SK-N-SH (cell line): ENCODE results near the gene MEF2A. TPM values are rescaled to one million over a fixed set of nuclear protein-coding genes. Genes with fewer than 3 reads are reported as not detected.

Source experiments
- CTCF ChIA-PET: fragments of 300-600, 350-600 bp; formaldehyde crosslinking; extraction: SDS; loops from one replicate; lab custom pipeline; 2021; lab: Yijun Ruan, JAX
- POLR2A ChIA-PET: fragments of 350-600 bp; sonication (Branson Sonifier 250); formaldehyde crosslinking; extraction: SDS; loops from one replicate; lab custom pipeline; 2020; ENCODE audit warnings: antibody characterized with exemption, inconsistent platforms; lab: Yijun Ruan, JAX
- DNase-seq: peaks from one replicate; pipeline ENCODE4 v3.0.0; 2012
- H2AFZ ChIP-seq: fragments of 200-600 bp; sonication (generic); 2 replicates; pipeline ENCODE4 v1.8.1; 2016; ENCODE audit warnings: antibody characterized with exemption, mild to moderate bottlenecking, low read depth
- H3F3A ChIP-seq: fragments of 200-600 bp; sonication (generic); replicated peaks from 2 replicates; pipeline ENCODE3; 2016; ENCODE audit warnings: antibody characterized with exemption, mild to moderate bottlenecking; ENCODE audit not compliant: insufficient read depth
- H3K27ac ChIP-seq, 2 experiments: fragments of 200-500 bp in 1 of 2; fragments of 200-600 bp in 1 of 2; sonication (Bioruptor generic) in 1 of 2; sonication (generic), shearing (Covaris generic) in 1 of 2; 2 replicates each; pipeline versions ENCODE4 v1.5.1 to v1.6.1; 2014 to 2016; ENCODE audit warnings: low read depth in 2 of 2, inconsistent platforms in 1 of 2, low read length in 1 of 2, mild to moderate bottlenecking in 1 of 2, mixed read lengths in 1 of 2
- H3K27me3 ChIP-seq: fragments of 200-600 bp; sonication (generic), shearing (Covaris generic); 2 replicates; pipeline ENCODE4 v1.6.1; 2016; ENCODE audit warnings: mixed run types; ENCODE audit not compliant: insufficient read depth
- H3K36me3 ChIP-seq, 2 experiments: fragments of 200-500 bp in 1 of 2; fragments of 200-600 bp in 1 of 2; sonication (Bioruptor generic) in 1 of 2; sonication (generic) in 1 of 2; replicated peaks in 1 of 2; 2 replicates each; pipeline versions ENCODE3 to v1.5.1; 2014 to 2016; ENCODE audit warnings: low read length in 1 of 2, mild to moderate bottlenecking in 1 of 2; ENCODE audit not compliant: insufficient read depth in 2 of 2, control insufficient read depth in 1 of 2
- H3K4me1 ChIP-seq, 2 experiments: fragments of 200-500 bp in 1 of 2; fragments of 200-600 bp in 1 of 2; sonication (Bioruptor generic) in 1 of 2; sonication (generic), shearing (Covaris generic) in 1 of 2; 2 replicates each; pipeline versions ENCODE4 v1.5.1 to v1.6.1; 2014 to 2016; ENCODE audit warnings: low read depth in 1 of 2, low read length in 1 of 2, mixed run types in 1 of 2; ENCODE audit not compliant: insufficient read depth in 2 of 2, control insufficient read depth in 1 of 2
- H3K4me2 ChIP-seq: fragments of 200-600 bp; sonication (generic), shearing (Covaris generic); 2 replicates; pipeline ENCODE4 v1.6.1; 2017; ENCODE audit warnings: mixed run types
- H3K4me3 ChIP-seq, 2 experiments: fragments of 200-500 bp in 1 of 2; fragments of 200-600 bp in 1 of 2; sonication (Bioruptor generic) in 1 of 2; sonication (generic), shearing (Covaris generic) in 1 of 2; 2 replicates each; pipeline versions ENCODE4 v1.5.1 to v1.8.1; 2014 to 2016; ENCODE audit warnings: low read depth in 2 of 2, inconsistent platforms in 1 of 2, low read length in 1 of 2, mild to moderate bottlenecking in 1 of 2, mixed read lengths in 1 of 2, moderate library complexity in 1 of 2
- H3K79me2 ChIP-seq: fragments of 200-600 bp; sonication (generic); 2 replicates; pipeline ENCODE4 v1.8.1; 2017; ENCODE audit warnings: mild to moderate bottlenecking; ENCODE audit not compliant: insufficient read depth
- H3K9ac ChIP-seq: fragments of 200-600 bp; sonication (generic); 2 replicates; pipeline ENCODE4 v1.6.1; 2017; ENCODE audit warnings: mixed run types
- H3K9me2 ChIP-seq: fragments of 200-600 bp; sonication (generic); 2 replicates; pipeline ENCODE4 v1.6.1; 2017; ENCODE audit warnings: mixed run types
- H3K9me3 ChIP-seq: fragments of 200-600 bp; sonication (generic); 2 replicates; pipeline ENCODE4 v1.6.1; 2017; ENCODE audit warnings: mixed run types, mild to moderate bottlenecking, moderate library complexity
- H4K20me1 ChIP-seq: fragments of 200-600 bp; sonication (generic); 2 replicates; pipeline ENCODE4 v1.6.1; 2017; ENCODE audit warnings: mild to moderate bottlenecking, mixed run types; ENCODE audit not compliant: insufficient read depth
- CHD2 ChIP-seq: fragments of 150-350 bp; IDR thresholded peaks from 2 replicates; pipeline ENCODE4 v1.6.1; 2018; ENCODE audit warnings: low read length; ENCODE audit not compliant: partially characterized antibody
- CTCF ChIP-seq: fragments of 200-600 bp; sonication (generic); IDR thresholded peaks from 2 replicates; pipeline ENCODE4 v1.6.1; 2017; ENCODE audit warnings: antibody characterized with exemption, mild to moderate bottlenecking, moderate library complexity
- ELF1 ChIP-seq: IDR thresholded peaks from 2 replicates; pipeline ENCODE4 v1.4.0; 2012
- FOXM1 ChIP-seq: IDR thresholded peaks from 2 replicates; pipeline ENCODE4 v1.4.0; 2012; ENCODE audit warnings: low read depth, mild to moderate bottlenecking
- GABPA ChIP-seq: IDR thresholded peaks from 2 replicates; pipeline ENCODE4 v1.4.0; 2012; ENCODE audit warnings: low read depth, mild to moderate bottlenecking
- POLR2AphosphoS5 ChIP-seq: IDR thresholded peaks from 2 replicates; pipeline ENCODE4 v1.6.1; 2012; ENCODE audit warnings: low read depth, low read length
- REST ChIP-seq: IDR thresholded peaks from 2 replicates; pipeline ENCODE4 v1.6.1; 2012; ENCODE audit warnings: mild to moderate bottlenecking, low read depth, low read length, moderate library complexity
- TCF12 ChIP-seq: IDR thresholded peaks from 2 replicates; pipeline ENCODE4 v1.4.0; 2012
- TEAD4 ChIP-seq: IDR thresholded peaks from 2 replicates; pipeline ENCODE4 v1.4.0; 2012; ENCODE audit warnings: mild to moderate bottlenecking, borderline replicate concordance; ENCODE audit not compliant: insufficient read depth
- USF2 ChIP-seq: fragments of 150-350 bp; IDR thresholded peaks from 2 replicates; pipeline ENCODE4 v1.6.1; 2017; ENCODE audit warnings: antibody characterized with exemption, low read length, low read depth, borderline replicate concordance
- ZBTB33 ChIP-seq: IDR thresholded peaks from 2 replicates; pipeline ENCODE4 v1.4.0; 2012; ENCODE audit warnings: low read depth, borderline replicate concordance
- WGBS: methylation state at CpG from one replicate; pipeline ENCODE4 v1.1.6; 2017; ENCODE audit warnings: low lambda C conversion rate; 5-methylcytosine and 5-hydroxymethylcytosine counted together
- polyA plus RNA-seq, 3 experiments: library from polyadenylated mRNA; depleted of rRNA; stranded (reverse); fragments of >200 nt; gene quantifications; 2 replicates each; pipeline ENCODE4 v1.2.3, GENCODE V29; 2012

The MEF2A gene
- polyA plus RNA-seq, 1 of the 3 experiments (the other 2 are of a cell fraction) = 20.9 TPM

GRCh38 chr15:99674279-99674678 lies 108.5 kb downstream of the MEF2A start:
- Histone ChIP-seq H3K27me3 (no peaks in the 10 kb centered on the region), H3K36me3 (peaks cover 56 to 70% of the 10 kb centered on the region in 2 experiments), H3F3A (peaks cover 11% of the 10 kb centered on the region), H3K27ac (no peak overlapping the region), H4K20me1 (no peaks in the 10 kb centered on the region), H2AFZ (no peak overlapping the region), H3K9me3 (no peaks in the 10 kb centered on the region), H3K79me2 (no peaks in the 10 kb centered on the region), H3K4me2 (no peak overlapping the region), H3K4me3 (no peak overlapping the region), H3K4me1 (no peaks in the 10 kb centered on the region), H3K9me2 (no peaks in the 10 kb centered on the region), H3K9ac (no peak overlapping the region)
- TF ChIP-seq USF2 (no peak), GABPA (no peak), TCF12 (no peak), CTCF (no peak), POLR2AphosphoS5 (no peak), FOXM1 (no peak), ZBTB33 (no peak), ELF1 (no peak), CHD2 (no peak), REST (no peak), TEAD4 (no peak)
- WGBS = 90% methylated on average over 2 of the region's 2 CpGs
- ChIA-PET POLR2A (no interaction called here), CTCF (interaction anchor here (3.6 kb wide), 1 partner anchor 30 kb away, joined by 15 read pairs; no protein-coding TSS in a partner anchor)
- DNase-seq = no peak
